NCI-H446 (cell line): Measurements from ENCODE around the gene C1orf210.

ENCODE experiments used
- DNase-seq, 2 experiments: peaks; one replicate each; lab custom pipeline; 2025; lab: John Stamatoyannopoulos, UW

C1orf210 gene

GRCh38 chr1:43312212-43312623 is 26.8 kb upstream of the C1orf210 start:
- no peak for DNase-seq

- DNase-seq, result no peak
Observed at GRCh38 chr1:43311521-43311920, 26.1 kb upstream of the C1orf210 start.

GRCh38 chr1:43309405-43310025 is 24.1 kb upstream of the C1orf210 start:
- no peak for DNase-seq

GRCh38 chr1:43308635-43309404 is 23.4 kb upstream of the C1orf210 start:
- no peak for DNase-seq

- no peak for DNase-seq
Observed at GRCh38 chr1:43307458-43308158, 22.2 kb upstream of the C1orf210 start.

GRCh38 chr1:43306688-43307457 is 21.5 kb upstream of the C1orf210 start:
- no peak for DNase-seq

GRCh38 chr1:43305926-43306687 is 20.7 kb upstream of the C1orf210 start:
- no peak for DNase-seq

- DNase-seq, result no peak
Observed at GRCh38 chr1:43305461-43305860, 20.1 kb upstream of the C1orf210 start.

- DNase-seq, result no peak
Observed at GRCh38 chr1:43304771-43305300, 19.5 kb upstream of the C1orf210 start.

GRCh38 chr1:43304314-43304681 is 18.9 kb upstream of the C1orf210 start:
- DNase-seq, result no peak

- DNase-seq, result no peak
Observed at GRCh38 chr1:43303471-43304313, 18.3 kb upstream of the C1orf210 start.

GRCh38 chr1:43302721-43303470 is 17.5 kb upstream of the C1orf210 start:
- DNase-seq, result no peak

GRCh38 chr1:43302201-43302600 is 16.8 kb upstream of the C1orf210 start:
- DNase-seq, result no peak

GRCh38 chr1:43300378-43301094 is 15.2 kb upstream of the C1orf210 start, which contains the start of gene TIE1:
Gene TIE1, plus strand, starts transcription at chr1:43300982. Its CDS starts 90 bp downstream, at chr1:43301072.
- DNase-seq, result no peak

- DNase-seq, result no peak
Observed at GRCh38 chr1:43299101-43299500, 13.7 kb upstream of the C1orf210 start.

- no peak for DNase-seq
Observed at GRCh38 chr1:43298055-43298454, 12.7 kb upstream of the C1orf210 start.

- no peak for DNase-seq
Observed at GRCh38 chr1:43296207-43296606, 10.8 kb upstream of the C1orf210 start.

GRCh38 chr1:43294761-43295160 is 9.4 kb upstream of the C1orf210 start:
- DNase-seq, result no peak
